ENCODE data around the gene PADI1.

Gene PADI1

DNA sequence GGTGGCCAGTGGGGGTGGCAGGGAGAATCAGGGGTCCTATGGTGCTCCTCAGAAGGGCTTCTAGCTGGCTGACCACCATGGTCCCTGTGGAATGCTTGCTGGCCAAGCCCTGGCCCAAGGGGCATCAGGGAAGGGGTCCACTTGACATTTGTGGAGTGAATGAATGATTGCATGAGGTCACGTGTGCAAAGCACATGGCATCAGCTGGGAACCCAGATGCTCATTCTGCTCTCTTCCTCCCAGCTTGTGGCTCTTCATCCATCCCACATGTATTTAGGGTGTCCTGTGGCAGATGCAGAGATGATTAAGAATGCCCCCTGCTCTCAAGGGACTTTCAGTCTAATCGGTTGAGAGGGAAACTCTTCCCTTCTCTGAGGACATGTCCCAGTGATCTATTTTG, 76.0 kb downstream of the PADI1 start:
- Histone ChIP-seq H3K27ac (ENCODE audit: low read length) (no peak overlapping the region), H3K27me3 (ENCODE audit: insufficient read depth, low read length, poor library complexity) (peaks cover 9% of the 10 kb centered on the region), H3K4me2 (ENCODE audit: insufficient read depth, low read length) (no peak overlapping the region)

DNA sequence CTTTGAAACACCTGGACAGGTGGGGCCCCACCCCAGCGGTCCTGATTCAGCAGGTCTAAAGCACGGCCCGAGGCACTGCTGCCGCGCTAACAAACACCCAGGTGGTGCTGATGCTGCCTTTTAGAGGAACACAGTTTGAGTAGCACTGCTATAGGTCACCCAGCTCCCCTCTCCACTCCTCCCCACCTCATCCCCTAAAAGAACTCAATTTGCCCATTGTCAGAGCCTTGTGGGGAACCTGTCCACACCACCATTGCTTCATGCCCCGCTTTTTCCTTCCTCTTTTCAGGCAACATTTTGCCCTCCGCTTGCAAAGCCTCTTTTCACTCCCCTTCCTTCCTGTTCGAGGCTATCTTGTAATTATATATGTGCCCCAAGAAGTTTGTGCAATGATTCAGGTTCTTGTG, 76.8 kb downstream of the PADI1 start:
- Histone ChIP-seq H3K4me2 (ENCODE audit: insufficient read depth, low read length) (no peak overlapping the region), H4K20me1 (ENCODE audit: insufficient read depth, low read length) (no peaks in the 10 kb centered on the region), H3K4me1 (ENCODE audit: insufficient read depth, low read length) (no peaks in the 10 kb centered on the region), H3K27ac (ENCODE audit: low read length) (no peak overlapping the region), H3K27me3 (ENCODE audit: insufficient read depth, low read length, poor library complexity) (peaks cover 9% of the 10 kb centered on the region), H3K36me3 (ENCODE audit: insufficient read depth, low read length) (no peaks in the 10 kb centered on the region), H3K4me3 (ENCODE audit: low read depth in 1 of 2, low read length in 2 of 2) (no peak overlapping the region), H3K9me3 (ENCODE audit: insufficient read depth, low read length, severe bottlenecking) (no peaks in the 10 kb centered on the region), H3K9ac (ENCODE audit: low read depth, low read length) (no peak overlapping the region), H3K79me2 (ENCODE audit: insufficient read depth, low read length) (no peaks in the 10 kb centered on the region), H2AFZ (ENCODE audit: low read depth, low read length) (no peak overlapping the region)
- no peak for TF ChIP-seq EZH2 (IDR thresholded peaks at IDR 0.05; ENCODE audit: borderline replicate concordance, low read depth, low read length, severe bottlenecking)
- TF ChIP-seq, protein P1, sequence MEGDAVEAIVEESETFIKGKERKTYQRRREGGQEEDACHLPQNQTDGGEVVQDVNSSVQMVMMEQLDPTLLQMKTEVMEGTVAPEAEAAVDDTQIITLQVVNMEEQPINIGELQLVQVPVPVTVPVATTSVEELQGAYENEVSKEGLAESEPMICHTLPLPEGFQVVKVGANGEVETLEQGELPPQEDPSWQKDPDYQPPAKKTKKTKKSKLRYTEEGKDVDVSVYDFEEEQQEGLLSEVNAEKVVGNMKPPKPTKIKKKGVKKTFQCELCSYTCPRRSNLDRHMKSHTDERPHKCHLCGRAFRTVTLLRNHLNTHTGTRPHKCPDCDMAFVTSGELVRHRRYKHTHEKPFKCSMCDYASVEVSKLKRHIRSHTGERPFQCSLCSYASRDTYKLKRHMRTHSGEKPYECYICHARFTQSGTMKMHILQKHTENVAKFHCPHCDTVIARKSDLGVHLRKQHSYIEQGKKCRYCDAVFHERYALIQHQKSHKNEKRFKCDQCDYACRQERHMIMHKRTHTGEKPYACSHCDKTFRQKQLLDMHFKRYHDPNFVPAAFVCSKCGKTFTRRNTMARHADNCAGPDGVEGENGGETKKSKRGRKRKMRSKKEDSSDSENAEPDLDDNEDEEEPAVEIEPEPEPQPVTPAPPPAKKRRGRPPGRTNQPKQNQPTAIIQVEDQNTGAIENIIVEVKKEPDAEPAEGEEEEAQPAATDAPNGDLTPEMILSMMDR (IDR thresholded peaks at IDR 0.05; ENCODE audit: borderline replicate concordance, extremely low read depth, low read length, poor library complexity, severe bottlenecking): no peak
- DNase-seq: no peak
- no peak for ATAC-seq (ENCODE audit: insufficient read depth, low read depth)

More for the DNA sequence above, 76.0 kb downstream of the PADI1 start:
- H3K36me3 ChIP-seq (ENCODE audit: insufficient read depth, low read length): no peaks in the 10 kb centered on the region
- H3K9ac ChIP-seq (ENCODE audit: low read depth, low read length): no peak overlapping the region
- H4K20me1 ChIP-seq (ENCODE audit: insufficient read depth, low read length): no peaks in the 10 kb centered on the region
- H3K79me2 ChIP-seq (ENCODE audit: insufficient read depth, low read length): no peaks in the 10 kb centered on the region
- DNase-seq (no peak), ATAC-seq (ENCODE audit: insufficient read depth, low read depth) (no peak)
- no peak overlapping the region for H3K4me3 ChIP-seq (ENCODE audit: low read depth in 1 of 2, low read length in 2 of 2)
- no peaks in the 10 kb centered on the region for H3K9me3 ChIP-seq (ENCODE audit: insufficient read depth, low read length, severe bottlenecking)
- no peaks in the 10 kb centered on the region for H3K4me1 ChIP-seq (ENCODE audit: insufficient read depth, low read length)
- H2AFZ ChIP-seq (ENCODE audit: low read depth, low read length): no peak overlapping the region
- TF ChIP-seq, protein P1 (IDR thresholded peaks at IDR 0.05; ENCODE audit: borderline replicate concordance, extremely low read depth, low read length, poor library complexity, severe bottlenecking): no peak
- TF ChIP-seq EZH2 (IDR thresholded peaks at IDR 0.05; ENCODE audit: borderline replicate concordance, low read depth, low read length, severe bottlenecking): no peak

DNA sequence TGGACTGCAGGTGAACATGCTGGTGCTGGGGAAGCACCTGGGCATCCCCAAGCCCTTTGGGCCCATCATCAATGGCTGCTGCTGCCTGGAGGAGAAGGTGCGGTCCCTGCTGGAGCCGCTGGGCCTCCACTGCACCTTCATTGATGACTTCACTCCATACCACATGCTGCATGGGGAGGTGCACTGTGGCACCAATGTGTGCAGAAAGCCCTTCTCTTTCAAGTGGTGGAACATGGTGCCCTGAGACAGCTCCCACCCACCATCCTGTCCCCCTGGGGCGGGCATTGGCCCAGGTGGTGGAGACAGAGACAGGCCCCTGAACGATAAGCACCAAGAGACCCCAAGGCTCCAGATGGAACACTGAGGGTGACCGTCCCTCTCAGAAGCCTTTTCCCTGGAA, 77.9 kb downstream of the PADI1 start:
- Histone ChIP-seq H3K4me1 (ENCODE audit: insufficient read depth, low read length) (no peaks in the 10 kb centered on the region), H3K4me2 (ENCODE audit: insufficient read depth, low read length) (no peak overlapping the region)

More for the DNA sequence above, 77.9 kb downstream of the PADI1 start:
- TF ChIP-seq, protein P1 (IDR thresholded peaks at IDR 0.05; ENCODE audit: borderline replicate concordance, extremely low read depth, low read length, poor library complexity, severe bottlenecking): no peak
- TF ChIP-seq EZH2 (IDR thresholded peaks at IDR 0.05; ENCODE audit: borderline replicate concordance, low read depth, low read length, severe bottlenecking): no peak
- DNase-seq (no peak), ATAC-seq (ENCODE audit: insufficient read depth, low read depth) (no peak)
- Histone ChIP-seq H3K36me3 (ENCODE audit: insufficient read depth, low read length) (no peaks in the 10 kb centered on the region), H3K9me3 (ENCODE audit: insufficient read depth, low read length, severe bottlenecking) (no peaks in the 10 kb centered on the region), H3K27me3 (ENCODE audit: insufficient read depth, low read length, poor library complexity) (peaks cover 9% of the 10 kb centered on the region), H3K4me3 (ENCODE audit: low read depth in 1 of 2, low read length in 2 of 2) (no peak overlapping the region), H2AFZ (ENCODE audit: low read depth, low read length) (no peak overlapping the region), H4K20me1 (ENCODE audit: insufficient read depth, low read length) (no peaks in the 10 kb centered on the region), H3K79me2 (ENCODE audit: insufficient read depth, low read length) (no peaks in the 10 kb centered on the region), H3K27ac (ENCODE audit: low read length) (no peak overlapping the region), H3K9ac (ENCODE audit: low read depth, low read length) (no peak overlapping the region)
